Spleen (tissue), 11 donors: Measurements from ENCODE around the gene ISL2. TPM values are rescaled to one million over a fixed set of nuclear protein-coding genes. Genes with fewer than 3 reads are reported as not detected.

Experiments used
- DNase-seq: peaks from one replicate; pipeline ENCODE4 v3.0.0-alpha.2; 2020
- H3K27ac ChIP-seq, 8 donors: fragments of 200-600 bp; sonication (generic) in 7 of 8; 1 replicate in 4 of 8; 2 replicates in 4 of 8; pipeline versions ENCODE4 v1.5.0 to v1.8.0; 2016 to 2021; ENCODE audit warnings: inconsistent platforms in 4 of 8, mild to moderate bottlenecking in 4 of 8, moderate library complexity in 1 of 8
- H3K27me3 ChIP-seq, 7 donors: fragments of 200-600 bp; sonication (generic) in 6 of 7; replicated peaks in 1 of 7; 1 replicate in 4 of 7; 2 replicates in 3 of 7; pipeline versions ENCODE4 v1.5.0 to v1.8.0; 2016 to 2021; ENCODE audit warnings: inconsistent platforms in 3 of 7, mild to moderate bottlenecking in 1 of 7
- H3K36me3 ChIP-seq, 6 donors: fragments of 200-600 bp; sonication (generic) in 5 of 6; 1 replicate in 4 of 6; 2 replicates in 2 of 6; pipeline versions ENCODE4 v1.5.0 to v1.8.0; 2016 to 2021; ENCODE audit warnings: inconsistent platforms in 2 of 6
- H3K4me1 ChIP-seq, 6 donors: fragments of 200-600 bp; sonication (generic) in 5 of 6; 1 replicate in 3 of 6; 2 replicates in 3 of 6; pipeline versions ENCODE4 v1.5.0 to v1.8.0; 2016 to 2021; ENCODE audit warnings: inconsistent platforms in 3 of 6
- H3K4me3 ChIP-seq, 8 donors: fragments of 200-600 bp; sonication (generic) in 7 of 8; 1 replicate in 4 of 8; 2 replicates in 4 of 8; pipeline versions ENCODE4 v1.5.0 to v1.8.0; 2016 to 2021; ENCODE audit warnings: inconsistent platforms in 4 of 8, mild to moderate bottlenecking in 4 of 8, moderate library complexity in 2 of 8
- H3K9me3 ChIP-seq, 8 donors: fragments of 200-600 bp; sonication (generic) in 7 of 8; 1 replicate in 4 of 8; 2 replicates in 4 of 8; pipeline versions ENCODE4 v1.5.0 to v1.8.0; 2016 to 2021; ENCODE audit warnings: inconsistent platforms in 4 of 8
- CTCF ChIP-seq, 11 experiments: fragments of 200-600 bp in 7 of 11; fragments of 450-650 bp in 4 of 11; sonication (generic) in 4 of 11; IDR thresholded peaks in 8 of 11; conservative IDR thresholded peaks in 3 of 11; 1 replicate in 7 of 11; 2 replicates in 4 of 11; pipeline versions ENCODE4 v1.4.0 to v1.8.0; 2016 to 2021; ENCODE audit warnings: antibody characterized with exemption in 11 of 11, inconsistent platforms in 4 of 11, mild to moderate bottlenecking in 1 of 11
- POLR2A ChIP-seq, 3 donors: fragments of 450-650 bp; IDR thresholded peaks; one replicate each; pipeline ENCODE4 v1.5.1; 2017; ENCODE audit warnings: antibody characterized with exemption in 3 of 3, mild to moderate bottlenecking in 1 of 3
- POLR2AphosphoS5 ChIP-seq, 3 donors: sonication (generic); formaldehyde crosslinking; IDR thresholded peaks; one replicate each; pipeline ENCODE4 v1.5.1; 2017; ENCODE audit warnings: antibody characterized with exemption in 3 of 3
- WGBS, 5 donors: extraction: QIAGEN DNeasy Blood & Tissue Kit in 3 of 5; methylation state at CpG; one replicate each; pipeline versions ENCODE4 v1.1.5 to v1.1.7; 2013 to 2018; 5-methylcytosine and 5-hydroxymethylcytosine counted together
- intact Hi-C: fragments of 100-400 bp; cut with DNase I; formaldehyde crosslinking; loops from one replicate; pipeline ENCODE4 v1.15.0; 2023; ENCODE audit warnings: low total_unique reads
- polyA plus RNA-seq, 3 donors: library from polyadenylated mRNA; stranded (reverse); fragments of 200-250 nt; gene quantifications; one replicate each; pipeline ENCODE4 v1.2.1, GENCODE V29; 2013
- total RNA-seq, 7 donors: library from RNA; depleted of rRNA in 3 of 7; stranded (reverse); fragments of >200 nt in 3 of 7; fragmentation: NEBNext Ultra II Directional in 4 of 7; extraction: Animal tissue kit (Norgen Biotek cat#: 25700) in 4 of 7; gene quantifications; one replicate each; pipeline versions ENCODE4 v1.1.0 to v1.2.1, GENCODE V29; 2016 to 2021
- donor health status: healthy with polysubstance abuse.
- donor health status: DM: no; HTN: no; CAD: no; lungs with moderate emphysema.
- donor health status: DM: no; HTN: no; CAD: no.
- donor health status: Bipolar disorder and iron deficiency.
- donor health status: healthy.
- donor health status: DM: no; HTN: no; CAD: no.
- donor health status: DM: yes; HTN: yes; CAD: no.

ISL2 gene
- total and polyA plus RNA-seq, 10 donors: 0.20 to 1.1 (median 0.37) TPM

- 75 to 89% (median 78%) methylated on average over 8 of the region's 8 CpGs for WGBS, 5 donors
- Histone ChIP-seq H3K9me3 (no peaks in the 10 kb centered on the region), H3K27ac (no peak overlapping the region), H3K4me1 (no peaks in the 10 kb centered on the region), H3K27me3 (peaks cover 0 to 83% (median 10%) of the 10 kb centered on the region in 7 donors), H3K36me3 (no peaks in the 10 kb centered on the region), H3K4me3 (no peak overlapping the region)
- intact Hi-C loops: no loop called here
- DNase-seq: no peak
- TF ChIP-seq CTCF (IDR thresholded peaks at IDR 0.05 in 8 of 11, conservative IDR thresholded peaks at IDR 0.05 in 3 of 11) (no peak), POLR2AphosphoS5 (IDR thresholded peaks at IDR 0.05) (no peak), POLR2A (IDR thresholded peaks at IDR 0.05) (no peak)
Observed at GRCh38 chr15:76327191-76328105, 9.1 kb upstream of the ISL2 start.

GRCh38 chr15:76328106-76328696 lies 8.4 kb upstream of the ISL2 start:
- no peak for DNase-seq
- no peaks in the 10 kb centered on the region for H3K36me3 ChIP-seq
- peaks cover 0 to 83% (median 14%) of the 10 kb centered on the region in 7 donors for H3K27me3 ChIP-seq
- H3K4me1 ChIP-seq: no peaks in the 10 kb centered on the region
- H3K9me3 ChIP-seq: no peaks in the 10 kb centered on the region
- intact Hi-C loops: no loop called here
- H3K27ac ChIP-seq: no peak overlapping the region
- no peak for TF ChIP-seq CTCF (IDR thresholded peaks at IDR 0.05 in 8 of 11, conservative IDR thresholded peaks at IDR 0.05 in 3 of 11)
- no peak for TF ChIP-seq POLR2AphosphoS5 (IDR thresholded peaks at IDR 0.05)
- no peak for TF ChIP-seq POLR2A (IDR thresholded peaks at IDR 0.05)
- WGBS, 5 donors: 83 to 91% (median 90%) methylated on average over 8 of the region's 8 CpGs
- no peak overlapping the region for H3K4me3 ChIP-seq

GRCh38 chr15:76328958-76329357 lies 7.6 kb upstream of the ISL2 start:
- intact Hi-C loops: no loop called here
- TF ChIP-seq CTCF (IDR thresholded peaks at IDR 0.05 in 8 of 11, conservative IDR thresholded peaks at IDR 0.05 in 3 of 11): no peak
- no peak for TF ChIP-seq POLR2A (IDR thresholded peaks at IDR 0.05)
- TF ChIP-seq POLR2AphosphoS5 (IDR thresholded peaks at IDR 0.05): no peak
- no peaks in the 10 kb centered on the region for H3K4me1 ChIP-seq
- H3K27ac ChIP-seq: no peak overlapping the region
- no peaks in the 10 kb centered on the region for H3K36me3 ChIP-seq
- WGBS, 5 donors: 83 to 86% (median 85%) methylated on average over 4 of the region's 4 CpGs
- DNase-seq: no peak
- H3K9me3 ChIP-seq: no peaks in the 10 kb centered on the region
- peaks cover 0 to 83% (median 21%) of the 10 kb centered on the region in 7 donors for H3K27me3 ChIP-seq
- no peak overlapping the region for H3K4me3 ChIP-seq

- WGBS, 5 donors: 66 to 78% (median 69%) methylated on average over 7 of the region's 7 CpGs
- intact Hi-C loops: no loop called here
- H3K4me3 ChIP-seq: no peak overlapping the region
- H3K27ac ChIP-seq: no peak overlapping the region
- H3K4me1 ChIP-seq: peaks cover 0 to 6% (median 2%) of the 10 kb centered on the region in 6 donors
- TF ChIP-seq POLR2A (IDR thresholded peaks at IDR 0.05) (no peak), POLR2AphosphoS5 (IDR thresholded peaks at IDR 0.05) (peak in 1 of 3 donors; percentile 6), CTCF (IDR thresholded peaks at IDR 0.05 in 8 of 11, conservative IDR thresholded peaks at IDR 0.05 in 3 of 11) (peak in 8 of 11 experiments; percentile 17 to 56 (median 39))
- peaks cover 0 to 84% (median 33%) of the 10 kb centered on the region in 7 donors for H3K27me3 ChIP-seq
- no peak for DNase-seq
- H3K36me3 ChIP-seq: no peaks in the 10 kb centered on the region
- no peaks in the 10 kb centered on the region for H3K9me3 ChIP-seq
Observed at GRCh38 chr15:76330080-76330680, 6.4 kb upstream of the ISL2 start.
